Keratinocyte (primary cell): ENCODE data around the gene WDR33. TPM values are rescaled to one million over a fixed set of nuclear protein-coding genes. Genes with fewer than 3 reads are reported as not detected.

Experiments
- DNase-seq: peaks from one replicate; pipeline ENCODE4 v3.0.0-alpha.2; 2011; ENCODE audit warnings: low read depth, missing footprints, low spot score
- FAIRE-seq: peaks from 2 replicates; lab custom pipeline; 2011; peaks lifted over from hg19 to GRCh38; lab: Jason Lieb, UNC
- H2AFZ ChIP-seq: 2 replicates; pipeline ENCODE4 v1.6.0; 2012; ENCODE audit warnings: low read length, control low read depth, inconsistent platforms; ENCODE audit not compliant: control insufficient read depth
- H3K27ac ChIP-seq: 2 replicates; pipeline ENCODE4 v1.5.1; 2011; ENCODE audit warnings: low read length; ENCODE audit not compliant: control insufficient read depth, insufficient read depth
- H3K27me3 ChIP-seq: 3 replicates; pipeline ENCODE4 v1.6.0; 2011; ENCODE audit warnings: low read length; ENCODE audit not compliant: control insufficient read depth, insufficient read depth; ENCODE audit errors: extremely low read depth
- H3K36me3 ChIP-seq, 2 experiments: 2 replicates in 1 of 2; 3 replicates in 1 of 2; pipeline ENCODE4 v1.5.1; 2011; ENCODE audit warnings: low read length in 2 of 2, mild to moderate bottlenecking in 1 of 2; ENCODE audit not compliant: control insufficient read depth in 2 of 2, insufficient read depth in 2 of 2; ENCODE audit errors: extremely low read depth in 1 of 2
- H3K4me1 ChIP-seq: 3 replicates; pipeline ENCODE4 v1.5.1; 2011; ENCODE audit warnings: low read length; ENCODE audit not compliant: control insufficient read depth, insufficient read depth; ENCODE audit errors: extremely low read depth
- H3K4me2 ChIP-seq: 3 replicates; pipeline ENCODE4 v1.6.0; 2011; ENCODE audit warnings: low read depth, low read length; ENCODE audit not compliant: control insufficient read depth, insufficient read depth; ENCODE audit errors: extremely low read depth
- H3K4me3 ChIP-seq, 3 experiments: fragments of 200-600 bp in 1 of 3; sonication (generic) in 1 of 3; 2 replicates in 2 of 3; 3 replicates in 1 of 3; pipeline ENCODE4 v1.5.1; 2011 to 2016; ENCODE audit warnings: low read length in 3 of 3, mild to moderate bottlenecking in 3 of 3, control low read depth in 2 of 3, inconsistent platforms in 1 of 3, low read depth in 1 of 3, mixed read lengths in 1 of 3, mixed run types in 1 of 3, moderate library complexity in 1 of 3; ENCODE audit not compliant: control insufficient read depth in 2 of 3, insufficient read depth in 2 of 3; ENCODE audit errors: extremely low read depth in 1 of 3
- H3K79me2 ChIP-seq: 2 replicates; pipeline ENCODE4 v1.6.0; 2012; ENCODE audit warnings: low read length; ENCODE audit not compliant: control insufficient read depth, insufficient read depth
- H3K9ac ChIP-seq: 3 replicates; pipeline ENCODE4 v1.6.0; 2011; ENCODE audit warnings: low read length; ENCODE audit not compliant: control insufficient read depth, insufficient read depth; ENCODE audit errors: extremely low read depth
- H3K9me1 ChIP-seq: 3 replicates; pipeline ENCODE4 v1.6.0; 2011; ENCODE audit warnings: low read length; ENCODE audit not compliant: control insufficient read depth, insufficient read depth; ENCODE audit errors: extremely low read depth
- H3K9me3 ChIP-seq: 2 replicates; pipeline ENCODE4 v1.5.1; 2012; ENCODE audit warnings: low read depth, low read length; ENCODE audit not compliant: control insufficient read depth
- H4K20me1 ChIP-seq: 3 replicates; pipeline ENCODE4 v1.6.0; 2011; ENCODE audit warnings: low read length; ENCODE audit not compliant: control insufficient read depth, insufficient read depth; ENCODE audit errors: extremely low read depth
- CTCF ChIP-seq, 3 experiments: IDR thresholded peaks in 1 of 3; conservative IDR thresholded peaks in 1 of 3; optimal IDR thresholded peaks in 1 of 3; 2 replicates in 2 of 3; 3 replicates in 1 of 3; pipeline versions ENCODE3 to v1.5.1; 2011; ENCODE audit warnings: low read length in 3 of 3, mild to moderate bottlenecking in 3 of 3, moderate library complexity in 2 of 3, control low read depth in 1 of 3, inconsistent platforms in 1 of 3; ENCODE audit not compliant: insufficient read depth in 2 of 3; ENCODE audit errors: extremely low read depth in 1 of 3
- EZH2 ChIP-seq: IDR thresholded peaks from one replicate; pipeline ENCODE4 v1.6.1; 2012; ENCODE audit warnings: inconsistent platforms, mild to moderate bottlenecking, low read length, moderate library complexity
- dilution Hi-C: fragments of 300-500 bp; cut with MboI; formaldehyde crosslinking; loops from one replicate; pipeline ENCODE4 v1.7.0; 2020; ENCODE audit warnings: low sequenced_read_pairs; ENCODE audit not compliant: extremely low pct_ligation_motif_present
- polyA plus RNA-seq, 5 experiments: library from polyadenylated mRNA; depleted of rRNA in 3 of 5; stranded (reverse) in 3 of 5; stranded (forward) in 1 of 5; unstranded in 1 of 5; fragments of >200 nt; gene quantifications; 1 replicate in 1 of 5; 2 replicates in 3 of 5; 3 replicates in 1 of 5; pipeline versions ENCODE4 v1.2.1 to v1.2.3, GENCODE V29; 2011 to 2012; ENCODE audit warnings: missing spikeins in 2 of 5, low read depth in 1 of 5, low replicate concordance in 1 of 5

Gene WDR33
- polyA plus RNA-seq, 1 donor (not counting 4 experiments of a cell fraction or from before 2014, with no cell fraction given): 44.5 TPM

GRCh38 chr2:127747621-127748020 lies 63.4 kb downstream of the WDR33 start:
- Histone ChIP-seq H3K27me3 (no peaks in the 10 kb centered on the region), H3K9me3 (no peaks in the 10 kb centered on the region), H3K4me1 (peaks cover 7% of the 10 kb centered on the region), H3K9me1 (no peaks in the 10 kb centered on the region), H3K27ac (no peak overlapping the region), H3K4me3 (no peak overlapping the region), H4K20me1 (no peaks in the 10 kb centered on the region), H3K4me2 (no peak overlapping the region), H3K9ac (no peak overlapping the region), H3K36me3 (peaks cover 2 to 4% of the 10 kb centered on the region in 2 experiments), H3K79me2 (no peaks in the 10 kb centered on the region), H2AFZ (no peak overlapping the region)
- dilution Hi-C loops: no loop called here
- no peak for DNase-seq
- no peak for FAIRE-seq
- TF ChIP-seq CTCF (optimal IDR thresholded peaks at IDR 0.05 in 1 of 3, IDR thresholded peaks at IDR 0.05 in 1 of 3, conservative IDR thresholded peaks at IDR 0.05 in 1 of 3; ENCODE audit: extremely low read depth in 1 of 3, insufficient read depth in 2 of 3, low read length in 3 of 3) (no peak), EZH2 (no peak)

- Histone ChIP-seq H3K9me1 (no peaks in the 10 kb centered on the region), H2AFZ (no peak overlapping the region), H3K4me1 (no peaks in the 10 kb centered on the region), H3K27me3 (no peaks in the 10 kb centered on the region), H3K79me2 (no peaks in the 10 kb centered on the region), H3K36me3 (peaks cover 4% of the 10 kb centered on the region in 2 experiments), H3K4me2 (no peak overlapping the region), H3K27ac (no peak overlapping the region), H3K9ac (no peak overlapping the region), H4K20me1 (no peaks in the 10 kb centered on the region), H3K4me3 (no peak overlapping the region), H3K9me3 (no peaks in the 10 kb centered on the region)
- FAIRE-seq (no peak), DNase-seq (no peak)
- dilution Hi-C loops: no loop called here
- no peak for TF ChIP-seq CTCF (optimal IDR thresholded peaks at IDR 0.05 in 1 of 3, IDR thresholded peaks at IDR 0.05 in 1 of 3, conservative IDR thresholded peaks at IDR 0.05 in 1 of 3; ENCODE audit: extremely low read depth in 1 of 3, insufficient read depth in 2 of 3, low read length in 3 of 3)
- TF ChIP-seq EZH2: no peak
Measured at GRCh38 chr2:127743477-127744026, 67.4 kb downstream of the WDR33 start.
